Measurements from ENCODE around the gene PROP1. TPM values are rescaled to one million over a fixed set of nuclear protein-coding genes. Genes with fewer than 3 reads are reported as not detected.

The PROP1 gene
- total RNA-seq, 4 donors from 2014 or later, result not detected

DNA sequence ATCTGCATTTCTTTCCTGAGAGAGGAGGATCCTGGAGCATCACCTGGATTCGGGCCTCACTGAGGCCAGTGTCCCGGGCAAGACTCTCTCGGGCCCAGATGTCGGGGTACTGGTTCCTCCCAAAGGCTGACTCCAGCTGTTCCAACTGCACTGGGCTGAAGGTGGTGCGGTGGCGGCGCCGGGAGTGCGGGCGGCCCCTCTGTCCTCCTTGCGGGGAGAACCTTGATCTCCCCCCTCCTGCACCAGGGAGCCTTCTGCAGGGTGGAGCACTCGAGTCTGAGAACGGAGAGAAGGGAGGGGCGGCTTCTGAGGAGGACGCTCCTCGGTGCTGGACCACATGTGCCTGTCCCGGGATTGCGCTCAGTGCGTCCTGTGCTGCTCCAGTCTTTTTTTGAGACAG, 2.0 kb downstream of the PROP1 start:
- 87% methylated on average over 13 of the region's 19 CpGs; no CpG with 5 or more reads in 1 of the 2 donors for WGBS, 2 donors (ENCODE audit: low coverage in 1 of 2)
- H3K4me1 ChIP-seq, result no peaks in the 10 kb centered on the region
- TF ChIP-seq EP300 (IDR thresholded peaks at IDR 0.05; ENCODE audit: low read depth) (no peak), POLR2A (IDR thresholded peaks at IDR 0.05) (no peak), POLR2AphosphoS5 (IDR thresholded peaks at IDR 0.05) (no peak)
- TF ChIP-seq, protein P1, sequence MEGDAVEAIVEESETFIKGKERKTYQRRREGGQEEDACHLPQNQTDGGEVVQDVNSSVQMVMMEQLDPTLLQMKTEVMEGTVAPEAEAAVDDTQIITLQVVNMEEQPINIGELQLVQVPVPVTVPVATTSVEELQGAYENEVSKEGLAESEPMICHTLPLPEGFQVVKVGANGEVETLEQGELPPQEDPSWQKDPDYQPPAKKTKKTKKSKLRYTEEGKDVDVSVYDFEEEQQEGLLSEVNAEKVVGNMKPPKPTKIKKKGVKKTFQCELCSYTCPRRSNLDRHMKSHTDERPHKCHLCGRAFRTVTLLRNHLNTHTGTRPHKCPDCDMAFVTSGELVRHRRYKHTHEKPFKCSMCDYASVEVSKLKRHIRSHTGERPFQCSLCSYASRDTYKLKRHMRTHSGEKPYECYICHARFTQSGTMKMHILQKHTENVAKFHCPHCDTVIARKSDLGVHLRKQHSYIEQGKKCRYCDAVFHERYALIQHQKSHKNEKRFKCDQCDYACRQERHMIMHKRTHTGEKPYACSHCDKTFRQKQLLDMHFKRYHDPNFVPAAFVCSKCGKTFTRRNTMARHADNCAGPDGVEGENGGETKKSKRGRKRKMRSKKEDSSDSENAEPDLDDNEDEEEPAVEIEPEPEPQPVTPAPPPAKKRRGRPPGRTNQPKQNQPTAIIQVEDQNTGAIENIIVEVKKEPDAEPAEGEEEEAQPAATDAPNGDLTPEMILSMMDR (IDR thresholded peaks at IDR 0.05), result no peak
- intact Hi-C loops (cut with DNase I; ENCODE audit: low total_unique reads), result no loop called here
- no peak for DNase-seq
- no peak overlapping the region for H3K4me3 ChIP-seq
- no peaks in the 10 kb centered on the region for H3K9me3 ChIP-seq
- peaks cover 22% of the 10 kb centered on the region for H3K27me3 ChIP-seq
- no peak overlapping the region for H3K27ac ChIP-seq
- no peaks in the 10 kb centered on the region for H3K36me3 ChIP-seq
- in situ Hi-C loops (cut with MboI; ENCODE audit: low pct_ligation_motif_present in 1 of 4, low pct_unique_long_range_greater_than_20kb in 1 of 4, low sequenced_read_pairs in 3 of 4), result no loop called here

DNA sequence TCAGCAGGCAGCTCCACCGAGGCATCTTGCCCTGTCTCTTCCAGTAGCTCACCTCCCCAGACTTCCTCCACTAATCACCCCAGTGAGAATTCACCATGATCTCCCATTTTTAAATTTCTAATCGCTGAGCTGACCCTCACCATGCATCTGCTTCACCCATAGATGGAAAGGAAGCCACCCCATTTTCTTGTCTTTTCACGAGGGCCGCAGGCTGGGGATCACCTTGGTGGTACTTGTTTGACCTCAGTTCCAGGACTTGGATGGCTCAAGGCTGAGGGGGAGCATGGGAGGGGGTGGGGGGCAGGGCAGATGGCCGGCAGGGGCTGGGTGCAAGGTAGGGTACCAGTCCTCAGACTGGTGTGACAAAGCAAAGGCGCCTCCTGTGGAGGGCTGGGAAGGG, 3.6 kb downstream of the PROP1 start:
- H3K27me3 ChIP-seq, result peaks cover 31% of the 10 kb centered on the region
- H3K36me3 ChIP-seq, result no peaks in the 10 kb centered on the region
- no peak for TF ChIP-seq POLR2A (IDR thresholded peaks at IDR 0.05)
- TF ChIP-seq EP300 (IDR thresholded peaks at IDR 0.05; ENCODE audit: low read depth), result no peak
- no peak for TF ChIP-seq POLR2AphosphoS5 (IDR thresholded peaks at IDR 0.05)
- TF ChIP-seq, protein P1 (IDR thresholded peaks at IDR 0.05), result no peak
- no peak overlapping the region for H3K27ac ChIP-seq
- in situ Hi-C loops (cut with MboI; ENCODE audit: low pct_ligation_motif_present in 1 of 4, low pct_unique_long_range_greater_than_20kb in 1 of 4, low sequenced_read_pairs in 3 of 4), result no loop called here
- no peaks in the 10 kb centered on the region for H3K9me3 ChIP-seq
- H3K4me1 ChIP-seq, result no peaks in the 10 kb centered on the region
- no peak for DNase-seq
- intact Hi-C loops (cut with DNase I; ENCODE audit: low total_unique reads), result no loop called here
- H3K4me3 ChIP-seq, result no peak overlapping the region
- 85 to 100% methylated on average over 1 to 6 of the region's 6 CpGs for WGBS, 2 donors (ENCODE audit: low coverage in 1 of 2)

DNA sequence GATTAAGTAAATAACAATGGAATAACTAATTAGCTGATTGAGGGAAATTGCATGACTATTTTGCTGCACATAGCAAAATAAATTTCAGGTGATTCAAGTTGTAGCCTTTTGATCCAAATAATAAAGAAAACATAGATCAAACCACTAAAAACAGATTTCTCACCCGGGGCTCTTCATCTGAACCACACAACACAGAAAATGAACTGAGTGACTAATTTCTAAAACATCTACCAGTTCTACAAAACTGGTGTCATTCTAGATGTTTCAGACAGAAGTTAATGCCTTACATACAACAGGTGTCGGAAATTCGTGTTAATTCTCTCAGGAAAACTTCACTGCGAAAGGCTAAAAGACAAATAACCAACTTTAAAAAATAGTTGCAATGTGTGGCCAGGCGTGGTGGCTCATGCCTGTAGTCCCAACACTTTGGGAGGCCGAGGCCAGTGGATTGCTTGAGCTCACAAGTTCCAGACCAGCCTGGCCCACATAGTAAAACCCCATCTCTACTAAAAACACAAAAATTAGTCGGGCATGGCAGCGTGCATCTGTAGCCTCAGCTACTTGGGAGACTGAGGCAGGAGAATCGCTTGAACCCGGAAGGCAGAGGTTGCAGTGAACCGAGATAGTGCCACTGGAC, 6.9 kb downstream of the PROP1 start:
- TF ChIP-seq, protein P1 (IDR thresholded peaks at IDR 0.05), result no peak
- TF ChIP-seq EP300 (IDR thresholded peaks at IDR 0.05; ENCODE audit: low read depth) (no peak), POLR2A (IDR thresholded peaks at IDR 0.05) (no peak)
- H3K27ac ChIP-seq, result no peak overlapping the region
- H3K4me1 ChIP-seq, result no peaks in the 10 kb centered on the region
- intact Hi-C loops (cut with DNase I; ENCODE audit: low total_unique reads), result no loop called here
- no peaks in the 10 kb centered on the region for H3K9me3 ChIP-seq
- 83 to 90% methylated on average over 2 to 11 of the region's 11 CpGs for WGBS, 2 donors (ENCODE audit: low coverage in 1 of 2)
- H3K27me3 ChIP-seq, result peaks cover 54% of the 10 kb centered on the region
- in situ Hi-C loops (cut with MboI; ENCODE audit: low pct_ligation_motif_present in 1 of 4, low pct_unique_long_range_greater_than_20kb in 1 of 4, low sequenced_read_pairs in 3 of 4), result loop anchor here in 1 of 4 donors (10.0 kb wide), 1 partner anchor 76 kb away; no protein-coding TSS in a partner anchor
- DNase-seq, result no peak
- H3K36me3 ChIP-seq, result no peaks in the 10 kb centered on the region
- no peak overlapping the region for H3K4me3 ChIP-seq

DNA sequence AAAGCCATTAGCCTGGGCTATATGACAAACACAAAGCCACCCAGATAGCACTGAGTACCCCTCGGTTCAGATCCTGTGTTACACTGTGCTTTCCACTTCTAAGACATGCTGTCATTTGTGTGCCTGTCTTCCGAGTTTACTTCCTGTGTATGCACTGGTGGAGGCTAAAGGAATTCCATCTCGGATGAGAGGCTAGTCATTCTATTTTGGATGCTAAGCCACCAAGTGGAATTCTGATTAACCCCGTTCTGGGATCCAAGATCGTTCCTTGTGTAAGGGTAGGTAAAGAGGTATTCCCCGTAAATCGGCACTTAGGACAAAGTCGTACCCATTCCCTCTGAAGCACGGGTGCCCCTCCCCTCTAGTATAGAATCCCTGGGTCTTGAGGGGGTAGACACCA, 8.7 kb downstream of the PROP1 start:
- Histone ChIP-seq H3K4me1 (no peaks in the 10 kb centered on the region), H3K36me3 (no peaks in the 10 kb centered on the region), H3K9me3 (no peaks in the 10 kb centered on the region), H3K27me3 (peaks cover 72% of the 10 kb centered on the region), H3K27ac (no peak overlapping the region), H3K4me3 (no peak overlapping the region)
- no peak for DNase-seq
- intact Hi-C loops (cut with DNase I; ENCODE audit: low total_unique reads) (no loop called here), in situ Hi-C loops (cut with MboI; ENCODE audit: low pct_ligation_motif_present in 1 of 4, low pct_unique_long_range_greater_than_20kb in 1 of 4, low sequenced_read_pairs in 3 of 4) (loop anchor here in 1 of 4 donors (10.0 kb wide), 1 partner anchor 77 kb away; no protein-coding TSS in a partner anchor)
- WGBS, 2 donors (ENCODE audit: low coverage in 1 of 2), result 73% methylated on average over 9 of the region's 9 CpGs; no CpG with 5 or more reads in 1 of the 2 donors
- no peak for TF ChIP-seq POLR2AphosphoS5 (IDR thresholded peaks at IDR 0.05)
- TF ChIP-seq, protein P1 (IDR thresholded peaks at IDR 0.05), result no peak
- no peak for TF ChIP-seq EP300 (IDR thresholded peaks at IDR 0.05; ENCODE audit: low read depth)
- TF ChIP-seq POLR2A (IDR thresholded peaks at IDR 0.05), result no peak
